ENCODE measurements around the gene AQP12B.

- no peak for TF ChIP-seq CTCF (IDR thresholded peaks at IDR 0.05)
- TF ChIP-seq POLR2A (IDR thresholded peaks at IDR 0.05): no peak
Measured at GRCh38 chr2:240707821-240708220, 25.1 kb upstream of the AQP12B start.

All from testis (tissue), 2 donors.